ENCODE data around the gene ZNF653.
"Not testable (repeated sequence)": the region's sequence is repeated elsewhere in the genome, so short reads cannot be mapped to it uniquely, and the experiment has no call there.

Gene ZNF653

DNA sequence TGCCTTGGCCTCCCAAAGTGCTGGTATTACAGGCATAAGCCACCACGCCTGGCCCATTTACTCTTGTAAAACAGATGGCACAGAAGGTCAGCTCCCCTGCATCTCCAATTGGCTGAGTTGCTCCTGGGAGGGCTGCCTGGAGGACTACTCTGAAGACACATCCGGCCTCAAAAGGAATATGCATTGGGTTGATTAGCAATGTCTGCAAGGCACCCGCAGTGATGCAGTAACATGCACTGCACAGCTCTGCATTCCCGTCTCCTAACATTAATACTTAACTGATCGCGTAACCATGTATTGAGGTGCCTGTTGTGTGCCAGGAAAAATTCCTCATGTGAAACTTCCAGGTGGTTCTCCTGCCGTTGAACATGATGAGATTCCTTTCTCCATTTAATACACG lies 29.8 kb downstream of the ZNF653 start:
- in situ Hi-C loops (cut with HindIII; ENCODE audit: low sequenced_read_pairs): no loop called here
- no peak for DNase-seq (ENCODE audit: low read depth, low spot score)
- TF ChIP-seq, protein P1, sequence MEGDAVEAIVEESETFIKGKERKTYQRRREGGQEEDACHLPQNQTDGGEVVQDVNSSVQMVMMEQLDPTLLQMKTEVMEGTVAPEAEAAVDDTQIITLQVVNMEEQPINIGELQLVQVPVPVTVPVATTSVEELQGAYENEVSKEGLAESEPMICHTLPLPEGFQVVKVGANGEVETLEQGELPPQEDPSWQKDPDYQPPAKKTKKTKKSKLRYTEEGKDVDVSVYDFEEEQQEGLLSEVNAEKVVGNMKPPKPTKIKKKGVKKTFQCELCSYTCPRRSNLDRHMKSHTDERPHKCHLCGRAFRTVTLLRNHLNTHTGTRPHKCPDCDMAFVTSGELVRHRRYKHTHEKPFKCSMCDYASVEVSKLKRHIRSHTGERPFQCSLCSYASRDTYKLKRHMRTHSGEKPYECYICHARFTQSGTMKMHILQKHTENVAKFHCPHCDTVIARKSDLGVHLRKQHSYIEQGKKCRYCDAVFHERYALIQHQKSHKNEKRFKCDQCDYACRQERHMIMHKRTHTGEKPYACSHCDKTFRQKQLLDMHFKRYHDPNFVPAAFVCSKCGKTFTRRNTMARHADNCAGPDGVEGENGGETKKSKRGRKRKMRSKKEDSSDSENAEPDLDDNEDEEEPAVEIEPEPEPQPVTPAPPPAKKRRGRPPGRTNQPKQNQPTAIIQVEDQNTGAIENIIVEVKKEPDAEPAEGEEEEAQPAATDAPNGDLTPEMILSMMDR (IDR thresholded peaks at IDR 0.05; ENCODE audit: low read depth, low read length): no peak
- H3K4me3 ChIP-seq (ENCODE audit: low read depth, low read length): no peak overlapping the region

- H3K4me3 ChIP-seq (ENCODE audit: low read depth, low read length); in situ Hi-C loops (cut with HindIII; ENCODE audit: low sequenced_read_pairs); DNase-seq (ENCODE audit: low read depth, low spot score): not testable (repeated sequence)
Observed at GRCh38 chr19:11475343-11475742, 30.3 kb downstream of the ZNF653 start.

GRCh38 chr19:11473725-11474124 lies 31.9 kb downstream of the ZNF653 start:
- TF ChIP-seq, protein P1 (IDR thresholded peaks at IDR 0.05; ENCODE audit: low read depth, low read length): no peak
- no peak overlapping the region for H3K4me3 ChIP-seq (ENCODE audit: low read depth, low read length)
- in situ Hi-C loops (cut with HindIII; ENCODE audit: low sequenced_read_pairs): no loop called here
- DNase-seq (ENCODE audit: low read depth, low spot score): no peak

DNA sequence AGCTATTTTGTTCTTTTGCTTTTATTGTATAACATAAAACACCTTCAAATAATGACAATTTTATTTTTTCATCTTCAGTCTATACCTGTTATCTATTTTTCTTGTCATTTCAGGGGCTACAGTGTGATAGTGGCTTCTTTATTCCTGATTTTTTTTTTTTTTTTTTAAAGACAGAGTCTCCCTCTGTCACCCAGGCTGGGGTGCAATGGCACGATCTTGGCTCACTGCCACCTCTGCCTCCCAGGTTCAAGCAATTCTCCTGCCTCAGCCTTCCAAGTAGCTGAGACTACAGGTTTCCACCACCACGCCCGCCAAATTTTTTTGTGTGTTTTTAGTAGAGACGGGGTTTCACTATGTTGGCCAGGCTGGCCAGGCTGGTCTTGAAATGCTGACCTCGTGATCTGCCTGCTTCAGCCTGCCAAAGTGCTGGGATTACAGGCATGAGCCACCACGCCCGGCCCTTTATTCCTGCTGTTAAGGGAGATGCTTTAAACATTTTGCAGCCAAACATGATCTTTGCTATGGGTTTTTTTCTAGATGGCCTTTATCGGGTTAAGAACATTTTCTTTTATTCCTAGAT lies 37.3 kb downstream of the ZNF653 start:
- H3K4me3 ChIP-seq (ENCODE audit: low read depth, low read length); DNase-seq (ENCODE audit: low read depth, low spot score); in situ Hi-C loops (cut with HindIII; ENCODE audit: low sequenced_read_pairs): not testable (repeated sequence)

DNA sequence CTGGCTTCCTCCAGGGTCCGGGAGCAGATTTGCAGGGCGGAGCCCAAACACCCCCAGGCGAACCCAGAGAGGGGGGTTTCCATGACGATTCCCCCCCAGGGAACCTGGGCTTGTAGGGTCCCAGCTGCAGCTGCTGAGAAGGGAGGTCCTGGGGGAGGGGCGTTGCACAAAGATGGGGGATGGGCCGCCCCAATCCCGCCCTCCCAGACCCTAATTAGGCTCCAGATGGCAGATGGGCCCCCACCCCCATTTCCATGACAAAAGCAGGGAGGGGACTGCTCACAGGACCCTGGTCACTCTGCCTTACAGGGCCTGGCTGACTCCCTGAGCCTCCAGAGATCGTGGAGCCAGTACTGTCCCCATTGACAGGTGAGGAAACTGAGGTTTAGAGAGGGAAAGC lies 40.0 kb downstream of the ZNF653 start:
- in situ Hi-C loops (cut with HindIII; ENCODE audit: low sequenced_read_pairs): no loop called here
- DNase-seq (ENCODE audit: low read depth, low spot score): no peak
- no peak overlapping the region for H3K4me3 ChIP-seq (ENCODE audit: low read depth, low read length)
- TF ChIP-seq, protein P1 (IDR thresholded peaks at IDR 0.05; ENCODE audit: low read depth, low read length): no peak

DNA sequence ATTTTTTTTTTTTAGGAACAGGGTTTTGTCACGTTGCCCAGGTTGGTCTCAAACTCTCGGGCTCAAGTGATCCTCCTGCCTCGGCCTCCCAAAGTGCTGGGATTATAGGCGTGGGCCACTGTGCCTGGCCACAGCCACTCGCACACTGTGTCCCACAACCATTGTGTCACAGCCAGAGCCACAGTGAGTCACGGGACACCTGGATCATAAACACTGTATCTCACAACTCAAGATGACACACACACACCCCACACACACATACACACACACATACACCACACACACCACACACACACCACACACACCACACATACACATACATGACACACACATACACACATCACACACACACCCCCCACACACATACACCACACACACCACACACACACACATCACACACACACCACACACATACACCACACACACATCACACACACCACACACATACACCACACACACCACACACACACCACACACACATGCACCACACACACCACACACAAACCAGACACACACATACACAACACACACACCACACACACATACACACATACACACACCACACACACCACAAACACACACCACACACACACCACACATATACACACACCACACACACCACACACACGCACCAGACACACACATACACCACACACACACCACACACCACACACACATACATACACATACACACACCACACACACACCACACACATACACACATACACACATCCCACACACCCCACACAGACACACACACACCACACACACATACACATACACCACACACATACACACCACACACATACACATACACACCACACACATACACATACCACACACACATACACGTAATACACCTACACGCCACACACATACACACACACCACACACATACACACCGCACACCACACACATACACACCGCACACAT lies 41.0 kb downstream of the ZNF653 start:
- TF ChIP-seq, protein P1 (IDR thresholded peaks at IDR 0.05; ENCODE audit: low read depth, low read length): no peak
- in situ Hi-C loops (cut with HindIII; ENCODE audit: low sequenced_read_pairs): no loop called here
- DNase-seq (ENCODE audit: low read depth, low spot score): no peak
- H3K4me3 ChIP-seq (ENCODE audit: low read depth, low read length): no peak overlapping the region

DNA sequence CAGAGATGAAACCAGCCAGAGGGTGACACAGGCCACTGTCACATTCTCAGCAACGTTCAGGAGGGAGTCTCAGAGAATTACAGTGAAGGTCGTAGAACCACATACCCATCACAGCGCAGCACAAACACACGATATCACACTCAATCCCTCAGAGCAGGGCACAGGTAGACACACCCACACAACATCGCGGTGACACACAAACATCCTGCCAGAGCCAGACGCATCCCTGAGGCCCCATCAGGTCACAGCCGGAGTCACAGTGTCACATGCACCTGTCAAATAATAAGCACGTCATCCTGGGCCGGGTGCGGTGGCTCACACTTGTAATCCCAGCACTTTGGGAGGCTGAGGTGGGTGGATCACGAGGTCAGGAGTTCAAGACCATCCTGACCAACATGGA lies 42.2 kb downstream of the ZNF653 start:
- no peak overlapping the region for H3K4me3 ChIP-seq (ENCODE audit: low read depth, low read length)
- in situ Hi-C loops (cut with HindIII; ENCODE audit: low sequenced_read_pairs): no loop called here
- DNase-seq (ENCODE audit: low read depth, low spot score): no peak
- TF ChIP-seq, protein P1 (IDR thresholded peaks at IDR 0.05; ENCODE audit: low read depth, low read length): no peak
